NCI-H2227 treated with DMSO at 0.1 percent for 48 hours (cell line): ENCODE data around the gene MMADHC.
"Not testable (repeated sequence)": the region's sequence is repeated elsewhere in the genome, so short reads cannot be mapped to it uniquely, and the experiment has no call there.

ENCODE experiments used
- DNase-seq: peaks from one replicate; lab custom pipeline; 2025; lab: John Stamatoyannopoulos, UW

The MMADHC gene

DNA sequence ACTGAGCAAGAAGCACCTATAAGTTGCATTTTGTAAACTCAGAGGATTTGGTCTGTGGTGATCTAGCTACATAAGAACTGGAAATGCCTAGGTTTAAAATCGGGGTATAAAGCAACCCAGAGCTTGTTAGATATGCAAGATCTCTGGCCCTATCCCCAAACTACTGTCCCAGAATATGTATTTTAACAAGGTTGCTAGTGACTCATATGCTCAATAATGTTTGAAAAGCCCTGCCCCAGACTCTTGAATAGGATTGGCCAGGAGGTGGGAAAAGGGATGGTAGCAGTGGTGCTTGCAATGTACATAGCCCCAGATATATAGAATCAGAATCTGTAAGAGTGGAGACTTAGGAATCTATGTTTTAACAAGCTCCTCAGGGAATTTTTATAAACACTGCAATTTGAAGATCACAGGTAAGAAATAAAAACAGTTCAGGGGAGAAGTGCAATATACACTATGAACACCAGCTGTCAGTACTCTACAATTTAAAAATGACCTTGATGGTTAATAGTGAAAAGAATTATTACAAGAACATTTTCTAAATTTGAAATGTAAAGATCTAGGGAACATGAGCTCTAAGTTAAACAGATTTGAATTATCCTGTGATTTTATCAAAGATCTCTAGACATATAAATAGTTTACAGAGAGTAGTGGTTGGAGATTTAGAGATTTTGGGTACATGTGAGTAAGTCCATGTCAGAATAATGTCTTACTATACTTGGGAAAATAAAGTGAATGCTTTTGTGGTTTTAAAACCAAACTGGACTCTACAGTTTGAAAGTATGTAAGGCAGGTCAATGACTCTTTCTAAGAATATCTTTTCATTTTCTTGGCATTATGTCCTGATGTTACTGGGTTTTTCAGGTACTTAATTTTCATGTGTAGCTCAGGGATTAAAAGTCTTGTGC is 7.7 kb upstream of the MMADHC start:
- peak; percentile 49 for DNase-seq

GRCh38 chr2:149594411-149594810 is 6.8 kb upstream of the MMADHC start:
- no peak for DNase-seq

GRCh38 chr2:149587950-149588487 is 444 bp upstream of the MMADHC start:
- no peak for DNase-seq

DNA sequence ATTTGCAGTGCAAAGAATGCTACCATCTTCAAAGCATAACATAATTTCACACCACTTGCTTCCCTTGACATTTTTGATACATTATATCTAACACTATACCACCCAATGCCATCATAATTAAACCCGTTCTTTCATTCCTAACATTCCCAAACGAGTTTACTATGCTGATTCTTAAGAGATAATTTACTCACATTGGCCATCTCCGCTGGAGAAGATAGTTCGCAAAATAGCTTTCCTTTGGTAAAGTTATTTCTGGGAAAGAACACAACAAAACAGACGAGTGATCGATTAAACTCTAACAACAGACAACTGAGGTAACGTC is 716 bp downstream of the MMADHC start:
- DNase-seq: peak; percentile 60

- no peak for DNase-seq
Observed at GRCh38 chr2:149586063-149586462, 1.5 kb downstream of the MMADHC start.

GRCh38 chr2:149585166-149585885 is 2.2 kb downstream of the MMADHC start:
- no peak for DNase-seq

DNA sequence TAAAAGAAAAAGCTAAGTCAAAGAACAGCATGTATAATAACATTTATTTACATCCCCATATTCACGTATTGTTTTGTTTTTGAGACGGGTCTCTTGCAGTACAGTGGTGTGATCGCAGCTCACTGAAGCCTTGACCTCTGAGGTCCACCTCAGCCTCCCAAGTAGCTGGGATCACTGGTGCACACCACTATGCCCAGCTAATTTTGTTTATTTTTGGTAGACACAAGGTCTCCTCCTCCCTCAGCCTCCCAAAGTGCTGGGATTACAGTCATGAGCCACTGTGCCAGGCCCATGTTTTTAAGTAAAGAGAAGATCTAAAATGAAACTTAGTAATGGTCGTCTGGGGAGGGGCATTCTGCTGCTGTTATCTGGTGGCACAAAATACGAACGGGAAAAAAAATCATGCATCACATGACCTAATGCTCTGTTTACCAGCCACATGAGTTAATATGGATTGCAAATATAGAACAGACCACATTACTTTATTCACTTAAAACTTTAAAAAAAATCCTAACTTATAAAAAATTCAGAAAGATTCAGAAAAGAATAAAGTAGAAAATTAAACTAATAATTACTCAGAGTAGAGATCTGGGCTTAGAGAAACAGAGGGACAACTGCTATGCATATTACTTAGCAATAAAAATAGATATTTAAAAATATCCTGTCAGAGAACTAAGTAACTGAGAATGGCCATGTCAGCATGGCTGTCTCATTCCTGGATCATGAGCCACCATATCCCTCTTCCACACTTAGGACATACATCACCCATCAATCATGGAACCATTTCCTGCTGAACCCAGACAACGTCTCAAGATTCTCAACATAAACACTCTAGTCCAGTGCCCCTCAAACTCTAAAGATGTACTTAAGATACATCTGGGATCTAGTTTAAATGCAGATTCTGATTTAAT is 7.3 kb downstream of the MMADHC start:
- DNase-seq: no peak

DNA sequence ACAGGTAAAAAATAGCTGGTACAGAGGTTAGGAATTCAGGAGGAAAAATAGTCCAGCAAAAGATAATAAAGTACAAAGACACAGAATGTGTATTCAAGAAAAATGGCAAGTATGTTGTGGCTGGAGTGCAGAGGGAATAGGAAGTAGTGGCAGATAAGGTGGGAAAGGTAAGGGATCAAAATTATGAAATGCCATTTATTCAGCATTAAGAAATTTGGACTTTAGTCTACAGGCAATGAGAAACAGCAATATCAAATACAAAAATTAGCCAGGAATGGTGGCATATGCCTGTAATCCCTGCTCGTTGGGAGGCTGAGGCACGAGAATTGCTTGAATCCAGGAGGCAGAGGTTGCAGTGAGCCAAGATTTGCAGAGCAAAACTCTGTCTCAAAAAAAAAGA is 10.3 kb downstream of the MMADHC start:
- no peak for DNase-seq

- DNase-seq: no peak
Observed at GRCh38 chr2:149575752-149576151, 11.8 kb downstream of the MMADHC start.

DNA sequence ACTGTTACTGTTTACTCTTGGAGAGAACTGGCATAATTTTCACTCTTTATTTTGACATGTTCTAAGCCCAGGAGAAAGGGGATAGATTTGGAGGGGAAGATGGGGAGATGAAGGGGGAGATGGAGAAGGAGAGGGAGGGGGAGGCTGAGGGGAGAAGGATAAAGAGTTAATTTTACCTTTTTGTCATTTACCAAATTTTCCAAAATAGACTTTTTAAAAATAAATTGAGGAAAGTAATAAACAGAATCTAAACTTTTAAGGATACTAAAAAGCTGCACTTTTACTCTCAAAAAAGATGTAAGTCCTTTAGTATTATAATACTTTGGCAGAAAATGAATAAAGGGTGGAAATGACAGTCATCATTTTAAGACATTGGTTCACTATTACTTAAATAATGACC is 12.3 kb downstream of the MMADHC start:
- no peak for DNase-seq

DNA sequence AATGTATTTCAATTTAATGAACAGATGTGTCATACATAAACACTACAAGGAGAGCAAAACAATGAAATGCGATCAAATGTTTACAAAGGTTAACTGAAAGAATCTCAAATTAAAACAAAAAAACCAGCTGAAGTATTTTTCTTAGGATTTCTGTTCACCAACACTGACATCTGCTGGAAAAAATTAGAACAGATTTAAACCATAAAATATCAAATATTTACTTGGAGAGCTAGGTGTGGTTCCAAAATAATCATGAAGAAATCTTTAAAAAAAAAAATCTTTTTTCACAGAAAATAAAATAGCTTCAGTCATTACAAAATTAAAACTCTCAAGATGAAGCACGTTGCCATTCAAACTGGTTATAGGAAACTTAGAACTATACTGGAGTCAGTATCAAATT is 13.8 kb downstream of the MMADHC start:
- DNase-seq: peak; percentile 35

DNA sequence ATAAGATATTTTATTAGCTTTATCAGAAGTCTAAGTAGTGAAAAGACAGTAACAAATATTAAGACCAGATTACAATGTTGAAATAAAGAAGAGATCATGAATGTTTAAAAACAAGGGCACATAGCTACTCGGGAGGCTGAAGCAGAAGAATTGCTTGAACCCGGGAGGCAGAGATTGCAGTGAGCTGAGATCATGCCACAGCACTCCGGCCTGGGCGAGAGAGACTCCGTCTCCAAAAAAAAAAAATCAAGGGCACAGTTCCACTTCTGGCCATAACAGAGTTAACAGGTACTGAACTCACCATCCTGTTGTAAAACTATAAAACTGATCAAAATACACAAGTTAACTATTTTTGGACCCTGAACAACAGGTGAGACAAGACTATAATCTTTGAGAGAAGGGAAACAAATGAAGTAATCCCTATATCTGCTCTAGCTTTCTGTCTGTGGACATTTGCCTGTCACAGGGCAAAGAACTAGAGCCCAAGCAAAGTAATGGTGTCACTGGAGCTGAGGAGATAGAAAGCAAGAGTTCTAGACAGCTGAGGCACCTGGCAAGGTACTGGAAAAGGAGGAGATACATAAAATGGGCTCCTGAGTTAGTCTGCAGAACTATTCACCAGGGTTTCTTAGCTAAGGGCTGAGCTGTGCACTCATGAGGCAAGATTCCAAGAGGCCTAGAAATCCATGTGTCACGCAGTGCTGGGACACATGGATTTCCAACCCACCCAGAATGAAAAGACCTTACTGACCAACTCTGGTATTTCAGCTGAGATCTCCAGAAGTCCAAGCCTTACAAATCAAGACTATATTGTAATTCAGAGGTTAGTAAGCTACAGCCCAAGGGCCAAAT is 15.2 kb downstream of the MMADHC start:
- DNase-seq: no peak

DNA sequence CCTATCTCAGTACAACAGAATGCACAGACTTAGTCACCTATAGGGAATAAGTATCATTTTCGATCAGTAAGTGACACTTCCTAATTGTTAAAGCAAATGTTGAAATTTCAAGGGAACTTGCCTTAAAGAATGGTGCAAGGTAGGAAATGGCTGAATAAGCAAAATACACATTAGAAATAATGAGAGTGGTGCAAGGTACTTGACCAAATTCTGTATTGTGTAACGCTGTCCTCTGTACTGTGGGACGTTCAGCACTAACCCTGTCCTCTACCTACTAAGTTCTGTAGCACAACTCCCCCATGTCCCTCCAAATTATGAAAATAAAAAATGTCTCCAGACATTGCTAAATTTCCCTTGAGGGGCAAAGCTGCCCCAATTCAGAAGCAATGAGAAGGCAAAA is 19.4 kb downstream of the MMADHC start:
- DNase-seq: no peak

- no peak for DNase-seq
Observed at GRCh38 chr2:149566652-149567051, 20.9 kb downstream of the MMADHC start.

DNA sequence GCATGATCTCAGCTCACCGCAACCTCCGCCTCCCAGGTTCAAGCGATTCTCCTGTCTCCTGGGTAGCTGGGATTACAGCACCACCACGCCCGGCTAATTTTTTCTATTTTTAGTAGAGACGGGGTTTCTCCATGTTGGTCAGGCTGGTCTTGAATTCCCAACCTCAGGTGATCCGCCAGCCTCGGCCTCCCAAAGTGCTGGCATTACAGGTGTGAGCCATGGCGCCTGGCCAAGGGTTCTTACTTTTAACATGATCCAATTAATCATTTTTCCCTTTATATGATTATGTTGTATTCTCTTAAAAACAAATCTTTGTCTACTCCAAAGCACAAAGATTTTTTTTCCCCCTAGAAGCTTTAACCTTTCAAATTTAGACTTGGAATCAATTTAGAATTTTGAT is 21.9 kb downstream of the MMADHC start:
- DNase-seq: not testable (repeated sequence)

DNA sequence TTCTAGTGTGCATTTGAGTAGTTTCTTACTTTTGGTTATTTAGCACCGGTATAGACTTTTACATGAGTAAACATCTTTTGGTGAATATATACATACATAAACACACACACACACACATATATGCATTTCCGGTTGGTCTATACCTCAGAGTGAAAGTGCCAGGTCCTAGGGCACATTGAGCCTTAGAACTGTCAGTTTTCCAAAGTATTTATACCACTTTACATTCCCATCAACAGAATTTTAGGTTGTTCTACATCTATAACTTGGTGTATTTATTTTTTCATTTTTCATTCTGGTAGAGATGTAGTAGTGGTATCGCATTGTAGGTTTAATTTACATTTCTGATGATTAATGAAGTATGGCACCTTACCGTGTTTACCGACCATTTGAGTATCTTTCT is 22.6 kb downstream of the MMADHC start:
- DNase-seq: no peak

- no peak for DNase-seq
Observed at GRCh38 chr2:149564097-149564496, 23.5 kb downstream of the MMADHC start.

DNA sequence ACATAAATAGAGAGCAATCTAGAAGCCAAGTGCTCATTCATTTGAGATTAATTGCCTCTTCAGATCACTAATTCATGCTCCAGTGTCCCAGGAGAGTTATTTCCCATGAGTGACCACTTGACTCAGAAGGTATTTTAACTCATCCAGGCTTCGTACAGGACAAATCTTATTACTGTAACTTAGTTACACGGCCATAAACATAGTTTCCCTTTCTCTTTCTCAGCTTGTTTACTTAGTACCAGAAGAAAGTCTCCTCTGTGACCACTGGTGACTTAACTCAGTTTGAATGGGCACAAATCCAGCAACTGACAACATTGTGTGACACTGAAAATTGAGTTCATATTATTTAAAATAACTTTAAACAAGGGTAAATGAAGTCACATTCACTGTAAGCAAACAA is 25.3 kb downstream of the MMADHC start:
- no peak for DNase-seq

GRCh38 chr2:149561309-149561926 is 26.2 kb downstream of the MMADHC start:
- DNase-seq: peak; percentile 37

DNA sequence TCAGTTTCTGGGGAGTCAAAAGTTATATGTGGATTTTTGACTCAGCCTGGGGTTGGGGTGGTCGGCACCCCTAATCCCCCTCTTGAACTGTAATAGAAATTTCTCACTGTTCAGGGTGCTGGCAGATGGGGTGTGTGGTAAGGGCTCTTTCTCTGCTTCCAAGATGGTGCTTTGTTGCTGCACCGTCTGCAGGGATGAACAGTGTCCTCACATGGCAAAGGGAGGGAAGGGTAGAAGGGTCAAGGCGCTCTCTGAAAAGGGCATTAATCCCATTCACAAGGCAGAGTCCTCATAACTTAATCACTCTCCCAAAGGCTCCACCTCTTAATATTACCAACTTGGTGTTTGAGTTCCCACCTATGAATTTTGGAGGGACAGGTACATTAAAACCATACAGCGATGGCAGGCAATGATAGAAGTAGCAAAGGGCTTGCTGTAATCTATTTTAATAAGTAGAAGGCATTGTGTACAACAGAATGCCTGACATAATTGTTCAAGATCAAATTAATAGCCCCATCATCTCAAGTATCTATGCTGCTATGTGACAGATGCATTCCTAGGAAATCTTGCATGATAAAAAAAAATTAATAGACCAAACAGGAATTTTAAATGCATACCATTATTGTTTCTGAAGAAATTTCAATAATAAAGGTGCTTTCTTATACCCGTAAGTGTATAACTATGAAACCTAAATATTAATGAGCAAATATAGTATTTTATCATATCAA is 28.1 kb downstream of the MMADHC start:
- no peak for DNase-seq
